ENCODE measurements around the gene ATG7. TPM values are rescaled to one million over a fixed set of nuclear protein-coding genes. Genes with fewer than 3 reads are reported as not detected.

The ATG7 gene
- total RNA-seq, 6 experiments from 2014 or later = 44.5 to 53.0 (median 49.3) TPM

- Mint-ChIP-seq H3K4me1 (ENCODE audit: low read depth) (peaks cover 32% of the 10 kb centered on the region), H3K27me3 (ENCODE audit: insufficient read depth) (no peaks in the 10 kb centered on the region), H3K4me3 (no peak overlapping the region), H3K27ac (no peak overlapping the region), H3K9me3 (no peaks in the 10 kb centered on the region), H3K36me3 (ENCODE audit: low read depth) (peaks cover 19% of the 10 kb centered on the region)
- no peak for DNase-seq
- TF ChIP-seq CTCF (IDR thresholded peaks at IDR 0.05) = no peak
Observed at GRCh38 chr3:11245827-11246662, 26.2 kb upstream of the ATG7 start.

- H3K4me1 Mint-ChIP-seq (ENCODE audit: low read depth) = peaks cover 37% of the 10 kb centered on the region
- TF ChIP-seq CTCF (IDR thresholded peaks at IDR 0.05) = no peak
- no peaks in the 10 kb centered on the region for H3K27me3 Mint-ChIP-seq (ENCODE audit: insufficient read depth)
- no peak overlapping the region for H3K4me3 Mint-ChIP-seq
- H3K27ac Mint-ChIP-seq = no peak overlapping the region
- H3K9me3 Mint-ChIP-seq = no peaks in the 10 kb centered on the region
- peaks cover 19% of the 10 kb centered on the region; the same call in 1 of the 2 replicates for H3K36me3 Mint-ChIP-seq (ENCODE audit: low read depth)
- no peak for DNase-seq
Observed at GRCh38 chr3:11246663-11246970, 25.6 kb upstream of the ATG7 start.

- Mint-ChIP-seq H3K4me1 (ENCODE audit: low read depth) (peaks cover 42% of the 10 kb centered on the region), H3K4me3 (no peak overlapping the region)
Observed at GRCh38 chr3:11247362-11247761, 24.8 kb upstream of the ATG7 start.

GRCh38 chr3:11248596-11248995 lies 23.6 kb upstream of the ATG7 start:
- Mint-ChIP-seq H3K9me3 (no peaks in the 10 kb centered on the region), H3K27me3 (ENCODE audit: insufficient read depth) (no peaks in the 10 kb centered on the region), H3K36me3 (ENCODE audit: low read depth) (peaks cover 18% of the 10 kb centered on the region; the same call in 1 of the 2 replicates), H3K4me3 (no peak overlapping the region), H3K27ac (no peak overlapping the region), H3K4me1 (ENCODE audit: low read depth) (peaks cover 38% of the 10 kb centered on the region)
- no peak for TF ChIP-seq CTCF (IDR thresholded peaks at IDR 0.05)
- DNase-seq = no peak

More at GRCh38 chr3:11247362-11247761, 24.8 kb upstream of the ATG7 start:
- no peaks in the 10 kb centered on the region for H3K27me3 Mint-ChIP-seq (ENCODE audit: insufficient read depth)
- TF ChIP-seq CTCF (IDR thresholded peaks at IDR 0.05) = no peak
- no peak for DNase-seq
- H3K27ac Mint-ChIP-seq = no peak overlapping the region
- no peaks in the 10 kb centered on the region for H3K9me3 Mint-ChIP-seq
- peaks cover 13% of the 10 kb centered on the region; the same call in 1 of the 2 replicates for H3K36me3 Mint-ChIP-seq (ENCODE audit: low read depth)

GRCh38 chr3:11250902-11251806 lies 21.0 kb upstream of the ATG7 start:
- no peaks in the 10 kb centered on the region for H3K9me3 Mint-ChIP-seq
- H3K4me3 Mint-ChIP-seq = no peak overlapping the region
- no peaks in the 10 kb centered on the region; the same call in 1 of the 2 replicates for H3K27me3 Mint-ChIP-seq (ENCODE audit: insufficient read depth)
- H3K36me3 Mint-ChIP-seq (ENCODE audit: low read depth) = peaks cover 22% of the 10 kb centered on the region
- no peak overlapping the region for H3K27ac Mint-ChIP-seq
- DNase-seq = no peak
- no peak for TF ChIP-seq CTCF (IDR thresholded peaks at IDR 0.05)
- H3K4me1 Mint-ChIP-seq (ENCODE audit: low read depth) = peaks cover 26% of the 10 kb centered on the region
